ENCODE measurements around the gene TLCD2. TPM values are rescaled to one million over a fixed set of nuclear protein-coding genes. Genes with fewer than 3 reads are reported as not detected.
"Not testable (repeated sequence)": the region's sequence is repeated elsewhere in the genome, so short reads cannot be mapped to it uniquely, and the experiment has no call there.

TLCD2 gene, protein sequence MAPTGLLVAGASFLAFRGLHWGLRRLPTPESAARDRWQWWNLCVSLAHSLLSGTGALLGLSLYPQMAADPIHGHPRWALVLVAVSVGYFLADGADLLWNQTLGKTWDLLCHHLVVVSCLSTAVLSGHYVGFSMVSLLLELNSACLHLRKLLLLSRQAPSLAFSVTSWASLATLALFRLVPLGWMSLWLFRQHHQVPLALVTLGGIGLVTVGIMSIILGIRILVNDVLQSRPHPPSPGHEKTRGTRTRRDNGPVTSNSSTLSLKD
- 4.2 TPM for total RNA-seq

DNA sequence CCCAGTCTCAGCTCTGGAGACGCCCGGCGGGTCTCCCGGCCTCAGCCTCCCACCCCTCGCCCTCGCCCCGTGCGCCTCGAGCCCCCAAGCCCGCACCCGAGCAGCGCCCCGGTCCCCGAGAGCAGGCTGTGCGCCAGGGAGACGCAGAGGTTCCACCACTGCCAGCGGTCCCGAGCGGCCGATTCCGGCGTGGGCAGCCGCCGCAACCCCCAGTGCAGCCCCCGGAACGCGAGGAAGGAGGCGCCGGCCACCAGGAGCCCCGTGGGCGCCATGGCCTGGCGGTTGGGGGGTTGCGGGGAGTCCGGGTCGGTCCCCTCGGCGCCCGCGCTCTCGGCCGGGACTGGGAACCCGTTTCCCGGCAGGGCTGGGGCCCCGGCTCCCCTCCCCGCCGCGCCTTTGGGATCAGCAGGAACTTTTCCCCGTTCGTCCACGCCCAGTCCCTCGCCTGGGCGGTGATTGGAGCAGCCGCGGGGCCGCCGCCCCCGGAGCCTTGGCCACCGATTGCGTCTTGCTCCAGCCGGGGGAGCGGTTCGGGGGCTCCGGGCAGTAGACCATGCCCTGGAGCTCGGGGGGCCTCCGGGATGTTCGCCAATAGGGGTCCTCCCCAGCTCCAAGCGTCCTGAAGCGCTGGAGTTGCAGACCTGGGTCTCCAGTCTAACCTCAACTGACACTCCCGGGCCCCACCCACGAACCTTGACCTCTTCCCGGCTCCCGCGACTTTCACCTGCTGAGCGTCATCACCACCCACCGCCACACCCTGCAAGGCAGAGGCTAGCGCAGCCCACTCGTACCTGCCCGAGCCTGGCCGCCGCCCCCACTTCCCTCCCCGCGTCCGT, at the start of gene TLCD2:
TLCD2 (minus strand) TSS at position 407 of the 836 bp plus-strand sequence; CDS start at position 272, 135 bp downstream.
- peak; percentile 64 for ATAC-seq
- peak; percentile 88 for DNase-seq (ENCODE audit: low spot score)

DNA sequence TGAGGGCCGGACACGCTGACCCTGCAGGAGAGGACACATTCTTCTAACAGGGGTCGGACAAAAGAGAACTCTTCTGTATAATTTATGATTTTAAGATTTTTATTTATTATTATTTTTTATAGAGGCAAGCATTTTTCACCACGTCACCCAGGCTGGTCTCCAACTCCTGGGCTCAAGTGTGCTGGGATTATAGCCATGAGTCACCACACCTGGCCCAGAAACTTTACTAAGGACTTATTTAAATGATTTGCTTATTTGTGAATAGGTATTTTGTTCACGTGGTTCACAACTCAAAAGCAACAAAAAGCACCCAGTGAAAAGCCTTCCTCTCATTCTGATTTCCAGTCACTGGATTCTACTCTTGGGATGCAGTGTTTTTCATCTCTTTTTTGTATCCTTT, 49.4 kb upstream of the TLCD2 start:
- ATAC-seq (no peak), DNase-seq (ENCODE audit: low spot score) (no peak)

DNA sequence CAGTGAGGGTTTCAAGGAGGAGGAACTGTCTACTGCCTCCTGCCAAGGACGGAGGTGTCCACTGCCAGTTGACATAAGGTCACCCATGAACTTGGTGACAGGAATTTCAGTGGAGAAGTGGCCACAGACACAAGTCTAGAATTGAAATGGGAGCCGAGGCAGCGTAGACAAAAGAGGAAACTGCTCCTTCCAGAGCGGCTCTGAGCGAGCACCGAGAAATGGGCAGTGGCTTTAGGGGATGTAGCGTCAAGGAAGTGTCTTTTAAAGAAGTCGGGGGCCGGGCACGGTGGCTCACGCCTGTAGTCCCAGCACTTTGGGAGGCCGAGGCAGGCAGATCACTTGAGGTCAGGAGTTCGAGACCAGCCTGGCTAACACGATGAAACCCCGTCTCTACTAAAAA, 48.6 kb upstream of the TLCD2 start:
- ATAC-seq (no peak), DNase-seq (ENCODE audit: low spot score) (no peak)

DNA sequence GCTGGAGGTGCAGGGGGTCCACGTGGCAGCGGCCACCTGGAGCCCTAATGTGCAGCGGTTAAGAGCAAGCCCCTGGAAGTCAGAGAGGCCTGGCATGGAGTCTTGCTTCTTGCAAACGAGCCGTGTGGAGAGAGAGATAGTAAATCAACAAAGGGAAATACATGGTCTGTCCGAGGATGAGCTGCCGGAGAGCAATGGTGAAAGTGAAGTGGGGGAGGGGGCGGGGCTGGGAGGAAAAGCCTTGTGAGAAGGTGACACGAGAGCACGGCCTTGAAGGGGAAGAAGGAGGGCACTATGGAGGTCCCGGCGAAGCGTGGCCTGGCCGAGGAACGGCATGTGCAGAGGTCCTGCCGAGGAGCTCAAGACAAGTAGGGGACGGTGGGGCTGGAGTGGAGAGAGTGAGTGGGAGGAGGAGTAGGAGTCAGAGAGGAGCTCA, 45.7 kb upstream of the TLCD2 start:
- peak; percentile 21 for ATAC-seq
- no peak for DNase-seq (ENCODE audit: low spot score)

DNA sequence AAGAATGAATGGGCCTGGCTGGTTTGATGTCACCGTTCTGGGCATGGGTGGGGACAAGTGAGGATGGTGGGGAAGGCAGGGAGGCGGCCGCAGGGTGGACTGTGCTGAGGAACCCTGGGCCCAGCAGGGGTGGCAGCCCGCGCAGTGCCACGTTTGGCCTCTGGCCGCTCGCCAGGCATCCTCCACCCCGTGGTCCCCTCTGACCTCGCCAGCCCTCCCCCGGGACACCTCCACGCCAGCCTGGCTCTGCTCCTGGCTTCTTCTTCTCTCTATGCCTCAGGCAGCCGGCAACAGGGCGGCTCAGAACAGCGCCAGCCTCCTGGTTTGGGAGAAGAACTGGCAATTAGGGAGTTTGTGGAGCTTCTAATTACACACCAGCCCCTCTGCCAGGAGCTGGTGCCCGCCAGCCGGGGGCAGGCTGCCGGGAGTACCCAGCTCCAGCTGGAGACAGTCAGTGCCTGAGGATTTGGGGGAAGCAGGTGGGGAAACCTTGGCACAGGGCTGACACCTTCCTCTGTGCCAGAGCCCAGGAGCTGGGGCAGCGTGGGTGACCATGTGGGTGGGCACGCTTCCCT, 45.2 kb upstream of the TLCD2 start:
- ATAC-seq, result peak; percentile 51
- DNase-seq (ENCODE audit: low spot score), result peak; percentile 74

DNA sequence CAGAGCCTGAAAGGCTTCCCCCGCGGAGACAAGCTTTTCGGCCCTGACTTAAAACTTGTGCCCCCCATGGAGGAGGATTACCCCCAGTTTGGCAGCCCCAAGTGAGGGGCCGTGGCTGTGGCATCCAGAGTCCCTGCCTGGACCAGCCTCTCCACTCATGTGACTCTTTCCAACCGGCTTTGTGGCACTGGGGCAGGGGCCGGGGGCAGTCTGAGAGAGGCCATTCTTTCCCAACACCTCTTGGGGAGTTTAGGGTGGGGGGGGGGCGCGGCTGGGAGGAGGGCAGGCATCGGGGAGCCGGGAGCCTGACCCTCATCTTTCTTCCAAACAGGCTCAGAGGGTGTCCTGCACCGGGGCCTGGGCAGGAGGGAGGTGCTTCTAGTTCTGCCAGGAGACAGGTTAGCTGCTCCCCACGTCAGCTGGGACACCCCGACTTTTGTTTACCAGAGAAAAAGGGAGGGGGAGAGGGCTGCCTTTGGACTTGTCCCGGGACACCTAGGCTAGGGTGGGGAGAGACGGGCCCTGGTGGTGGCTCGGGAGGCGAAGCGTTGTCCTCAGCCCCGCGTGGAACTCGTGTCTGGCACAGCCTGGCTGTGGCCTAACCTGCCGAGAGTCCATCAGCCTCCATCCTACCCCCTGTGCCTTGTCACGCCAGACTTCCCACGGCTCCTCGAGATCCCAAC, 44.4 kb upstream of the TLCD2 start:
- DNase-seq (ENCODE audit: low spot score) (no peak), ATAC-seq (peak; percentile 49)

DNA sequence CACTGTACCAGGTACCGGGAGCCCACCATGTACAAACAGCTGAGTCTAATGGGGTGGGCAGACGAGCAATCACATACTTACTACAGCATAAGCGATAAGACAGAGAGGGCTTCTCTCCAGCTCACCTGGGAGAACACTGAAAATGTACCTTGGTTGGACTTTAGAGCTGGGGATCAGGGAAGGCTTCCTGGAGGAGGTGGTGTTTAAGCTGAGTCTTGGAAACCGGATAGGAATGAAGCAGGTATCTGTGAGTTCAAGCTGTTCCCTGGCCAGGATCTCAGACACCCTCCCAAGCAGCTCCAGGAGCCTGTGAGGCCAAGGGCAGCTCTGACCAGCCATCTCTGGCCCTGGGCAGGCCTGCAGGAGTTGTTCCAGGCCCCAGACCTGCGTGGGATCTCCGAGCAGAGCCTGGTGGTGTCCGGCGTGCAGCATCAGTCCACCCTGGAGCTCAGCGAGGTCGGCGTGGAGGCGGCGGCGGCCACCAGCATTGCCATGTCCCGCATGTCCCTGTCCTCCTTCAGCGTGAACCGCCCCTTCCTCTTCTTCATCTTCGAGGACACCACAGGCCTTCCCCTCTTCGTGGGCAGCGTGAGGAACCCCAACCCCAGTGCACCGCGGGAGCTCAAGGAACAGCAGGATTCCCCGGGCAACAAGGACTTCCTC, 43.7 kb upstream of the TLCD2 start:
- no peak for DNase-seq (ENCODE audit: low spot score)

DNA sequence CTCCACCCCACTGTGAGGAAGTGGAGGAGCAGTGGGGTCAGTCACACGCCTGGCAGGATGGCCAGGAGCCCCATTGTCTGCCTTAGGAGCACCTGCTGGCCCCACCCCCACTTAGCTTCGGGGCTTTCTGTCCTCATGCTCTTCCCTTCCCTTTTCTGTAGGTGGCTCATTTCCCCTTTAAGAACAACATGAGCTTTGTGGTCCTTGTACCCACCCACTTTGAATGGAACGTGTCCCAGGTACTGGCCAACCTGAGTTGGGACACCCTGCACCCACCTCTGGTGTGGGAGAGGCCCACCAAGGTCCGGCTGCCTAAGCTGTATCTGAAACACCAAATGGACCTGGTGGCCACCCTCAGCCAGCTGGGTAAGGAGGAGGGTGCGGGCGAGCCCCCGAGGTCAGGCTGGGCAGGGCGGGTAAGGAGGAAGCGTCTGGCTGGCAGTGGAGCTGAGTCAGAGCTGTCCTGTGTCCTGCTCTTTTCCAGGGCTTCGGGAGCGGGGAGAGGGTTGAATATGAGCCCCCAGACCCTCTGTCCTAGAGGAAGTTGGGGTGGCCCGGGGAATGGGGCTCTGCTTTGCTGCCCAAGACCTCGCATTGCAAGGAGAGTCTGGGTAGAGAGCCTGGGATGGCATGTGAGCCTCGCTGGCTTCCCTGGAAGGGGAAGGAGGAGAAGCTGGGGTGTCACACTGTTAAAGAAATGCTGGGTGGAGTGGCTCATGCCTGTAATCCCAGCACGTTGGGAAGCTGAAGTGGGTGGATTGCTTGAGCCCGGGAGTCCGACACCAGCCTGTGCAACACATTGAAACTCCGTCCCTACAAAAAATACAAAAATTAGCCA, 42.5 kb upstream of the TLCD2 start:
- no peak for DNase-seq (ENCODE audit: low spot score)
- no peak for ATAC-seq

More for the DNA sequence above, 43.7 kb upstream of the TLCD2 start:
- peak; percentile 7 for ATAC-seq

DNA sequence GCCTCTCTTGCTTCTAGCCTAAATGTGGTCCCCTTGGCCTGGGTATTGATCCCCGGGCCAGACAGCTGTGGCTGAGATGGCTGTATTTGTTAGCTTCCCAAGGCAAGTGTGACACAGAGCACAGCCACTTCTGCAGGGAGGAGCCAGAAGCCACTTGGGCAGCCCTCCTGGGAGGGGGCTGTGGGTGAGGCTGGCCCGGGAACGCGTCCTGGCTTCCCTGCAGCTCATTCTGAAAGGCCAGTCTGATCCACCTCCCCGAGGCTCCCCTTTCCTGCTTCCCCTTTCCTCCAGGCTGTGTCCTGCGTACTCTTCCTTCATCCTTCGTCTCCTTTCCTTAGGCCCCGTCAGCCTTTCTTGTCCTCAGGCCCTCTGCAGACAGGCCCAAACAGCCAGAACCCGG, 40.5 kb upstream of the TLCD2 start:
- ATAC-seq, result no peak
- DNase-seq (ENCODE audit: low spot score), result no peak

DNA sequence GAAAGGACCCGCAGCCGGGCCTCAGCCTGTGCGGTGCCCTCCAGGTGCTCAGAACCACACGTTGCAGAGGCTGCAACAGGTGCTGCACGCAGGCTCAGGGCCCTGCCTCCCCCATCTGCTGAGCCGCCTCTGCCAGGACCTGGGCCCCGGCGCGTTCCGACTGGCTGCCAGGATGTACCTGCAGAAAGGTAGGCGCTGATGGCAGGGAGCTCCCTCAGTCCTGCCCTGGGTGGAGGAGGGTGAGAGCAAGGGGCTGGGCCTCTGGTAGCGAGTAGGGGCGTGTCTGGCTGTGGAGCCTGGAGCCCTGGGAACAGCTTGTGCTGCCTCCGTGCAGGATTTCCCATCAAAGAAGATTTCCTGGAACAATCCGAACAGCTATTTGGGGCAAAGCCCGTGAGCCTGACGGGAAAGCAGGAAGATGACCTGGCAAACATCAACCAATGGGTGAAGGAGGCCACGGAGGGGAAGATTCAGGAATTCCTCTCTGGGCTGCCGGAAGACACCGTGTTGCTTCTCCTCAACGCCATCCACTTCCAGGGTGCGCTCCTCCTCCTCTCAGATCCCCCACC, 36.9 kb upstream of the TLCD2 start:
- ATAC-seq (peak; percentile 59), DNase-seq (ENCODE audit: low spot score) (peak; percentile 88)

DNA sequence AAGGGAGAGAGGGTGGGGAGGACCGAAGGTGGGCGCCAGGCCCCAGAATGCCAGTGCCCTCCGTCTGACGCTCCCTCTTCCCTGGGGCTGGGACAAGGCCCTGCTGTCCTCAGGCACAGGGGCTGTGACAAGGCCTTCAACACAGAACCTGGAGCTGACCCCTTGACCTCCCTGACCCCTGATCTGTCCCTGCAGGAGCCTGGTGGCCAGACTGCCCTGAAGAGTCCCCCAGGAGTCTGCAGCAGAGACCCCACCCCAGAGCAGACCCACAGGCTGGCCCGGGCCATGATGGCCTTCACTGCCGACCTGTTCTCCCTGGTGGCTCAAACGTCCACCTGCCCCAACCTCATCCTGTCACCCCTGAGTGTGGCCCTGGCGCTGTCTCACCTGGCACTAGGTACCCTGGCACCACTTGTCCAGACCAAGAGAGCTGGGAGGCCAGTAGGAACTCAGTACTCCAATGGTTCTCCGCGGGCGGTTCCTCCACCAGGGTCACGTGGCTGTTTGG, 35.4 kb upstream of the TLCD2 start:
- ATAC-seq, result peak; percentile 15

DNA sequence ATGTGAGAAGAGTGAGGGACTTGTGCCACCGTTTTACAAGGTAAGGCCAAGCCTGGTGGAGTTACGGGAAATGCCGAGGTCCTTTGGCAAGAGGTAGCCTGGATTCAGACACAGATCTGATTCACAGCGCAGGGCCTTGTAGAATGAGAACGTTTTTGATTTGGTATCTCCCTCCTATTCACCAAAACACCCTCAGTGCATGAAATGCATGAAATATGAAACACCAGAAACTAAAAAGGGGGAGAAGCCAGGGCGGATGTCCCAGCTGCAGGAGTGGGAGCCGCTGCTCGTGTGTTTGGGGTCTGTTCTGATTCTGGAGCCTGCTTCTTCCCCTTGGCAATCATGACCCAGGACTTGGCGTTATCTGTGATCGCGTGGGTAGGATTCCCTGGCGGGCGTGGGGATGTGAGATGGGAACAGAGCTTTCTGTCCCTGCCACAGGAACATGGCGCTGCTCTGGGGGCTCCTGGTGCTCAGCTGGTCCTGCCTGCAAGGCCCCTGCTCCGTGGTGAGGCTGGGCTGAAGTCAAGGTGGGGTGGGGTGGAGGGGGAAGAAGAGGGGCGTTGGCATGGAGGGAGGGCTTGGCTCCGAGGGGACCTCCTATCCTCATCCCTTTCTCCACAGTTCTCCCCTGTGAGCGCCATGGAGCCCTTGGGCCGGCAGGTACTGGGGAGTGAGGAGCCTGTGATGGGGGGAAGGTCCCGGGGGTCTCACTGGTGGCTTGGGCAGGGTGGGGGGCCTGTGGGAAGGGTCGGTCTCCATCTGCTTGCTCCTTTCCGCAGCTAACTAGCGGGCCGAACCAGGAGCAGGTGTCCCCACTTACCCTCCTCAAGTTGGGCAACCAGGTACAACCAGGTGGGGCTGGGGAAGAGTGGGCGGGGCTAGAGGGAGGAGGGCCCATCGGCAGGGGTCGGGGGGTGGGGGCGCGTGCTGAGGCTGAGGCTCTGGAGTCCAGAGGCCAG, 34.7 kb upstream of the TLCD2 start:
- peak; percentile 47 for ATAC-seq

More for the DNA sequence above, 35.4 kb upstream of the TLCD2 start:
- no peak for DNase-seq (ENCODE audit: low spot score)

DNA sequence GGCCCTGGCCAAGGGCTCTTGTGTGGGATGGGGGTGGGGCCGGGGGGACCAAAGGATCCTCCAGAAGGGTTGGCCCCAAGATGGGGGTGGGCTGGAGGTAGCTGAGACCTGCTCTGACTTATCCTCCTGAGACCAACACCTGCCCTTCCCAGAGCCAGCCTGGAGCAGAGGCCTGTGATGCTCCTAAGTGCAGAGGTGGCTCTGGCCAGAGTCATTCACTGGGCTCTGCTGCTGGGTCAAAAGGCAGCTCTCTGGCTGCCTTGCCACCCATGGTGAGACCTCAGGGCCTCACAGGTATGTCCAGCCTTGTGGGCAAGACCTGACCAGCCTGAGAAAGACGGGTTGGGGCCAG, 32.9 kb upstream of the TLCD2 start:
- DNase-seq (ENCODE audit: low spot score) (no peak), ATAC-seq (peak; percentile 15)

More for the DNA sequence above, 34.7 kb upstream of the TLCD2 start:
- peak; percentile 72 for DNase-seq (ENCODE audit: low spot score)

DNA sequence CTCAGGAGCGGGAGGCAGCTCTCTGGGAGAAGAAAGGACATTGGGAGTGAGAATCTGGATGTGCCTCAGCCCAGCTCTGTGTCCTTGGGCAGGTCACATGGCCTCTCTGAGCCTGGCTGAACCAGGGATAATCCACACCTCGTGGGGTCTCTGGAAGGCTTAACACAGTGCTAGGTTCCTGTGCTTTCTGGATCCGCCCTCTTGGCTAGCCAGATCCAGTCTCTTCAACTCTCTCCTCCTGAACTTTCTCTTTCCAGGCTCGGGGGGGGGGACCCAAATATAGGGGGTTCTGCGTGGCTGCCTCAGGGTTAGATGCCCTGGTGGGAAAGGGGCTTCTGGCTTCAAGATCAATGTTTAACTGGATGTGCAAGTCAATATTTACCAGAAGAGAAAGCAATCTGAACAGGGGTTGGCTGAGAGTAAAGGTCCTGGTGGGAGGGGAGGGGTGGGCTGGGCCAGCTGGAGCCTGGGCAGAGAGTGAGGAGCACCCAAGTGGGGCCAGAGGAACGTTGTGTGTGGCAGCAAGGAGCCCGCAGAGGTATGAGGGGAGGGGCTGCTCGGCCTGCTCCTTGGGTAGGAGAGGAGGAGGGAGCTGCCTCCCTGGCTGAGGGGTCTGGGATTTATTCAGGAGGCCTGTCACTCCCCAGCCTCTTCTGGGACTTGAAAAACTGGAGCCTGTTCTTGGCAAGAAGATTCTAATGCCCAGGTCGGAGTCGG, 32.4 kb upstream of the TLCD2 start, which contains the start of gene SERPINF2:
SERPINF2 (plus strand) TSS at position 501 of the 717 bp plus-strand sequence. CDS start 2,125 bp downstream, outside the sequence.
- DNase-seq (ENCODE audit: low spot score) (peak; percentile 84), ATAC-seq (peak; percentile 72)

DNA sequence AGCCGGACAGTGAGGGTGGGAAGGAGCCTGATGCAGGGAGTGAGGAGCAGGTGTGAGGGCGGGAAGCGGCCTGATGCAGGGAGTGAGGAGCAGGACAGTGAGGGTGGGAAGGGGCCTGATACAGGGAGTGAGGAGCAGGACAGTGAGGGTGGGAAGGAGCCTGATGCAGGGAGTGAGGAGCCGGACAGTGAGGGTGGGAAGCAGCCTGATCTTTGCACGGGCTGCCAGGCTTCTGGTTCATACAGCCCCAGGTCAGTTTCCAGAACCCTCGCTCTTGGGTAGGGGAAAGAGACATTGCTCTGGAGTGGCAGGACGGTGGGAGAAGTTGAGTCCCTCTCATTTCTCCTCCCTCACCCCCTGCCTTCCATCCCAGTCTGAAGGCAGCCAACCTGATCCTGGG, 31.7 kb upstream of the TLCD2 start:
- not testable (repeated sequence) for DNase-seq (ENCODE audit: low spot score); ATAC-seq

DNA sequence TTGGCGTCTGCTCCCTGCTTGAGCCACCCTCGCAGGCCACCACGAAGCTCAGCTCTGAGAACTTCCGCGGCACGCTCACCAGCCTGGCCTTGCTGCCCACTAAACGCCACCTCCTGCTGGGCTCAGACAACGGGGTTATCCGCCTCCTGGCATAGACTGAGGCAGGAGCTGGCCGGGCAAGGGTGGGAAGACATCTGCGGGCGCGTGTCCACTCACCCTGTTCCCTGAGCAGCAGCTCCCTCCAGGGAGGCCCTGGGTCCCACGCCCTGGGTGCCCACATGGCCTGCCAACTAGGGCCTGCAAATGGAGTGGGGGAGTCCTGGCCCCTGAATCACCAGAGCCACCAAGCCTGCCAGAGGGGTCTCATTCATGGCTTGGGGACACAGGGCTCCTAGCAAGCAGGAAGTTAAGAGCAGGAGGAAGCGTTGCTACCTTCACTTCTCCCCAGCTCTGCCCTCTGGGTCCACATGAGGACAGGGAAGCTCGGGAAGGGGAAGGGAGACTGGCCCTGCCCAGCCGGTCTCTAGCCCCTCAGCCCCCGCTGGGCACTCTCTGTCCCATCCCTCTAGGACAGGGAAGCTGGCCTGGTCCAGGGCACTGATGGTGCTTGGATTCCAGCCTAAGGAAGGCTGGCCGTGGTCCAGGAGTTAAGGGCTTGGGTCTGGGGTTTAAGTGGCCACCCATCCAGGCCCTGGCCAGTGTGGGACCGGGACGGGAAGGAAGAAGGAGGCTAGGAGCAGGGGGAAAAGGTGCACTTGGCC, 27.5 kb upstream of the TLCD2 start:
- DNase-seq (ENCODE audit: low spot score) (no peak), ATAC-seq (peak; percentile 2)
